Left lobe of liver (tissue), 2 donors: Measurements from ENCODE around the gene CRACR2A. TPM values are rescaled to one million over a fixed set of nuclear protein-coding genes. Genes with fewer than 3 reads are reported as not detected.
A peak's percentile ranks its signal among the peaks of the same experiment; 100 is the strongest.

Source experiments
- ATAC-seq: fragments of 200-7000 bp; cut with Tn5 transposase; one replicate; pipeline ENCODE4 v1.9.1; 2020; ENCODE audit warnings: mild to moderate bottlenecking, moderate library complexity
- DNase-seq: peaks from one replicate; pipeline ENCODE4 v3.0.0-alpha.2; 2020; ENCODE audit warnings: low spot score
- total RNA-seq: library from RNA; stranded (reverse); gene quantifications from one replicate; pipeline ENCODE4 v1.2.1, GENCODE V29; 2021
- donor health status: DM: no; HTN: no; CAD: no; lungs with moderate emphysema.
- donor health status: DM: no; HTN: yes; CAD: no.

CRACR2A gene
- total RNA-seq, 1 donor from 2014 or later, result 0.93 TPM

GRCh38 chr12:3727354-3727753, 25.6 kb downstream of the CRACR2A start:
- DNase-seq (no peak), ATAC-seq (no peak)

DNA sequence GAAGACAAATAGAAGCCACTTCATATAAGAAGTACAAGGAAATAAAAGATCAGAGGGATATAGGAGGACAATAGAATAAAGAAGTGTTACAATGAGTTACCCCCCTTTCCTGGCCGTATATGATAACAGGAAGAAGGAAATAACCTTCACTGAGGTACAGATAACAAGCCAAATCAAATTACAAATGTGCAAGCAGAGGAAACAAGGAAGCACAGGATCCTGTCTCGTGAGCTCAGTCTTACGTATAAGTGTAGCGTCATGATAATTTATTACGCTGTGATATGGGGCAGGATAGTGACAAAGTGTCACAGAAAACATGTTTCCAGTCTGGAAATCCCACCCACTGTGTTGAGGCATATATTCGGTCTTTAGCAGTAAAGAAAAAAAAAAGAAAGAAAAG, 26.5 kb downstream of the CRACR2A start:
- ATAC-seq (no peak), DNase-seq (no peak)

- no peak for DNase-seq
- ATAC-seq, result no peak
Observed at GRCh38 chr12:3725388-3726115, 27.4 kb downstream of the CRACR2A start.

- DNase-seq, result no peak
- ATAC-seq, result no peak
Observed at GRCh38 chr12:3723916-3724805, 28.7 kb downstream of the CRACR2A start.

GRCh38 chr12:3722368-3722767, 30.5 kb downstream of the CRACR2A start:
- no peak for ATAC-seq
- DNase-seq, result no peak

DNA sequence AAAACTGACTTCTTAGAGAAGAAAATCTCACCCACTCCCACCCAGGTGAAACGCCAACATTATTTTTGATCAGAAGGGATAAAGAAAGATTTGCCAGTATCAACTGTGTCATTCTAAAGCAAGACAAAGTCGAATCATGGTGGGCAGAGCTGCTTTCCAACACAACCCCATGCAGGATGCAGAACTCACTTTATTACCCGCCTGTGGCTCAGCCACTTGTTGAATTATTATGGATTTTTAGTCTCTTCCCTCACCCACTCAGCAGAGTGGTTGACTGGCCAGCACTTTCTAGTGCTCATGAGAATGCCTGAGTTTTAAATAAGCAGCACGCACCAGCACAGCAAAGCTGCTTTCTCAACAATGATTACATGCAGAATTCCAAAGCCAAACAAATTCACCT, 32.1 kb downstream of the CRACR2A start:
- ATAC-seq (no peak), DNase-seq (no peak)

DNA sequence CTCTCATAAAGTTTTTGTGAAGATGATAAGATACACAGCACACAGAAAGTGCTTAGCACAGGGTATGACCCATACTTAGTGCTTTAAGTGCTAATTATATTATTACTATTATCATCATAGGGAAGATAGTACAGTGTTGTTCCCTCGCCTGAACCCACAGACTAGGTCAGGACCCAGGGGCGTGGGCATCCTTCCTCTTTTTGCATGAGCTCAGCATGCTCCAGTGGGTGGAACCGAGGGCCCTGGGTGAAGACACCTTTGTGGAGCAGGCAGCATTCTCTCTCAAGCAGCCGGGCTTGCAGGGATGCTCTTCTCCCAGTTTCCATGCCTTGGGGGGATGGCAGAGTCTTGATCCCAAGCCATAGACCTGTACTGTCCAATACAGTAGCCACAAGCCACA, 34.8 kb downstream of the CRACR2A start:
- no peak for ATAC-seq
- no peak for DNase-seq

DNA sequence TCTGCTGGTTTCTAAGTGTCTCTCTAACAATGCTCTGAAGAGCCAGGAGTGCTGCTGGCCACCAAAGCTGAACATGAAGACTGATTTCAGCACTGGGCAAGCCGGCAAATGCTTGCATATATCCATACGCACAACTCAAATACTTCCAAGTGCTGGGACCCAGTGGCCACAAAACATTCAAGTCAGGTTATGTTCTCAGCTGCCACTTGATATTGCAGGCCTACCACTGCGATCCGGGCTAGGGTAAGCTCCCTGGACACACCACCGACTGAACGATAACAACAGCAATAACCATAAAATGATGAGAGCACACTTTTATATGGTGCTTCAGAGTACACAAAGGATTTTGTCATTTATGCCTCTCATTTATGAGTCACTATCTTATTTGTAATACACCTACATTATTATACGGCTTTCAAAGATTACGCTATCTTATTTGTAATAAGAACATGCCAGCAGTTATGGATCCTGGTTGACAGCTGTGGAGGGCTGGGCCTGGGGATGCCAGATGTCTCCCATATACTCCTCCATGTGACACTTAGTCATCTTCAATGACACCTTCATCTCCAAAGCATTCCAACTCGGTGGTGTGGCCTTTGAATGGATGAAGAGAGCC, 35.5 kb downstream of the CRACR2A start:
- DNase-seq (no peak), ATAC-seq (no peak)

- no peak for ATAC-seq
- no peak for DNase-seq
Observed at GRCh38 chr12:3715999-3716398, 36.9 kb downstream of the CRACR2A start.

DNA sequence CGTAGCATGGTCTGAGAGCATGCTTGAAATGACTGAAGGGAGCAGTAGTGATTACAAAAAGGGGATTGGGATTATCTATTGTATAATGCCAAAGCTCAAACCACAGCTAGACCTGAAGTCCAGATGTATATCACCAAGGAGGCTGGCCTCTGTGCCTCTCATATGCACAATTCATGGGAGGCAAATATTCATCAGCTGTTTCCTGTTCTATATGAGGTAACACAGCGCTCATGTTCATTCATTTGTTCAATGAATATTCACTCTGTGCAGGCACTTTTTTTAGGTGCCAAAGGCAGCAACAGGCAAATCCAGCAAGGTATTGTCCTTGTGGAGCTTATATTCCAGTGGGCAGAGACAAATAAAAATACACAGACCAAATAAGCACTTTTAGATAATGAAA, 39.0 kb downstream of the CRACR2A start:
- DNase-seq (no peak), ATAC-seq (no peak)

DNA sequence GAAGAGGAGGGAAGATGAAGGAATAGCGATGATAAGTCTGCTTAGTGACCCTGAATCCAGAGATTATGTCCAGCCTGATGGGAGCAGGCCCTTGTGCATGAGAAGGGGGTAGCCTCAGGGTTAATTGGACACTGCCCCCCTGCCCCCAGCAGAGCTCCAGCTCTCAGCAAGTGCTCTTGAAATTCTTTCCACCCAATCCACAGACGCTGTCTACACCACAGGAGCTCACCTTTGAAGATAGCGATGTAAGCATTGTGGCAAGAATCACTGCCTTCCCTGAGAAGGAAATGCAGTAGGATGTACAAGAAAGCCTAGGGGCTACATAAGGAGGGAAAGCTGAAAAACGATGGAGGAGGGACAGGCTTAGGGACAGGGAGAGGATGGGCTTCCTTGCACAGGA, 39.4 kb downstream of the CRACR2A start:
- ATAC-seq (no peak), DNase-seq (no peak)

DNA sequence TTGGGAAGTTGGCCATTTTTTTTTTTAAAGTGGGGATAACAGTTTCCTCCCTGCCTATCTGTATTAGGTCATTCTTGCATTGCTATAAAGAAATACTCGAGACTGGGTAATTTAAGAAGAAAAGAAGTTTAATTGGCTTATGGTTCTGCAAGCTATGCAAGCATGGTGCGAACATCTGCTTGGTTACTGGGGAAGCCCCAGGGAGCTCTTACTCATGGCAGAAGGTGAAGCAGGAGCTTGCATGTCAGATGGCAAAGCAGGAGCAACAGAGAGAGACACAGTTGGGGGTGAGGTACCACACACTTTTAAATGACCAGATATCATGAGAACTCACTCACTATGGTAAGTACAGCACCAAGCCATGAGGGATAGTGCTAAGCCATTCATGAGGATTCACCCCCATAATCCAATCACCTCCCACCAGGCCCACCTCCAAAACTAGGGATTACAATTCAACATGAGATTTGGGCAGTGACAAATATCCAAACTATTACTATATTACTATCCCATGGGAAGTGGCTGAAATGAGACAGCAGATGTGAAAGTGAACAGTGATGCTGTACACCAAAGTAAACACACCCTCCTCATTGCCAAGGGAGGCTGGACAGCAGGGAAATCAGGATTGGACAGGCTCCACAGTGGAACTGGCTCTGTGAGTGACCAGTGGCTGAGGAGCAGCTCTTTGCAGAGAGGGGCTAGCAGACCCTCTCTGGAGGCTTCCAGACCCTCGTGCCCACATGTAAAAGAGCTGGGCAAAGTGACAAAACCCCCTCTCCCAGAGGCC, 40.5 kb downstream of the CRACR2A start:
- ATAC-seq, result no peak

GRCh38 chr12:3705354-3705675, 47.6 kb downstream of the CRACR2A start:
- DNase-seq (no peak), ATAC-seq (no peak)

More for the DNA sequence above, 40.5 kb downstream of the CRACR2A start:
- no peak for DNase-seq

GRCh38 chr12:3704512-3705353, 48.2 kb downstream of the CRACR2A start:
- ATAC-seq, result peak; percentile 34
- no peak for DNase-seq

DNA sequence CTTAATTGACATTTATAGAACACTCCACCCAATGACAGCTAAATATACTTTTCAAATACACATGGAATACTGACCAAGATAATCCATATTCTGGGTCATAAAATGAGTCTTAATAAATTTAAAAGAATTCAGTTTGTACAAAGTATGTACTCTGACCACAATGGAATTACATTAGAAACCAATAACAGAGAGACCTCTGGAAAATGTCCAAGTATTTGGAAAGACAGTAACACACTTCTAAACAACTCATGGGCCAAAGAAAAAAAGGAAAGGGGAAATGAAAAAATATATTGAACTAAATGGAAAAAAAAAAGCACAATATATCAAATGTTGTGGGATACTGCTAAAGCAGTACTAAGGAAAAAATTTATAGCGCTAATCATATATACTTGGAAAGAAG, 52.0 kb downstream of the CRACR2A start:
- ATAC-seq, result no peak
- DNase-seq, result no peak

- DNase-seq, result no peak
- no peak for ATAC-seq
Observed at GRCh38 chr12:3698218-3698974, 54.5 kb downstream of the CRACR2A start.

DNA sequence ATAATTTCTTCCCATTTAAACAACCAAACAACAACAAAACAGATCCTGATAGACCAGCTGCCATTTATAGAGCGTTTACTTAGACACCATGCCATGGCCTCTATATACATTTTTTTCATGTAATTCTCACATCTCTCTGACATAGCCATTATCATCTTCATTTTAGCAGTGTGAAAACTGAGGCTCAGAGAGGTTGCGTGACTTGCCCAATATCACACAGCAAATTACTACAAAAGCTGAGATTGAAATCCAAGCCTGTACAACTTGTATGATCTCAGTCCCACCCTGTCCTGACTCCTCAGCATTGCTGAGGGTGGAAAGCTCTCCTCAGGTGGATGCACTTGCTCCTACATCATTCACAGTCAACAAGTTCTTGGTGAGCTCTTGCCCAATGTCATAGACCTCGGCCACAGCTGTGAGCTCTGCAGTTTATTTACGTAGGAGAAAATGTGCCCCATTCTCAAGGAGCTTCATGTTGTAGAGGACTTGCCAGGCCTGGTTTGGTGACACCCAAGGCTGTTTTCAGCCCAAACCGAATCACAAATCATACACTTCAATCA, 55.5 kb downstream of the CRACR2A start:
- ATAC-seq (no peak), DNase-seq (no peak)

DNA sequence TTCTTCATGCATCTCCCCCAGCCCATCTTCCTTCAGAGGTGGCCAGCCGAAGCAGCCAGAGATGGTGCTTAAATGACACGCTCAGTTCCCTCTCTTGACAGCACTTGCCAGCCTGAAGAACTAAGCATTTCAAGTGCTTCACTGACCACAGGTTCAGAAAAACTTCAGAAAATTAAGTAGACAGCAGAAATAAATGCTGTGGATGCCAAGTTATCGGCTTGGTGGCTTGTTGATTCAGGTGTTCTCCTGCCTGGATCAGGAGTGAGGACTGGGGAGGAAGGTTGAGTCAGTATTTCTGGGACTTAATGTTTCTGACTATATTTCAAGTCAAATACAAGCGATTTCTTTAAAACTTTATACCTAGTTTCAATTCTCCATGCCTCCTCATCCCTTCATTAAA, 58.2 kb downstream of the CRACR2A start:
- no peak for DNase-seq
- no peak for ATAC-seq
